Endodermal cell (in vitro differentiated cells): ENCODE measurements around the gene PRKD3. TPM values are rescaled to one million over a fixed set of nuclear protein-coding genes. Genes with fewer than 3 reads are reported as not detected.
A peak's percentile ranks its signal among the peaks of the same experiment; 100 is the strongest.

Experiments
- DNase-seq: peaks from one replicate; pipeline ENCODE4 v3.0.0-alpha.2; 2017
- H3K27ac ChIP-seq: 2 replicates; pipeline ENCODE4 v1.5.1; 2013; ENCODE audit warnings: mild to moderate bottlenecking, low read depth, low read length, moderate library complexity
- H3K27me3 ChIP-seq: 2 replicates; pipeline ENCODE4 v1.6.1; 2013; ENCODE audit warnings: mild to moderate bottlenecking, low read length, moderate library complexity; ENCODE audit not compliant: insufficient read depth, control insufficient read depth, poor library complexity, severe bottlenecking
- H3K36me3 ChIP-seq: 2 replicates; pipeline ENCODE4 v1.7.0; 2013; ENCODE audit warnings: mild to moderate bottlenecking, low read length, moderate library complexity; ENCODE audit not compliant: control insufficient read depth, insufficient read depth
- H3K4me1 ChIP-seq: one replicate; pipeline ENCODE4 v1.7.0; 2013; ENCODE audit warnings: low read length; ENCODE audit not compliant: control insufficient read depth, insufficient read depth
- H3K4me3 ChIP-seq: 2 replicates; pipeline ENCODE4 v1.5.1; 2013; ENCODE audit warnings: mild to moderate bottlenecking, low read length, moderate library complexity
- H3K9ac ChIP-seq: 2 replicates; pipeline ENCODE4 v1.6.1; 2013; ENCODE audit warnings: mild to moderate bottlenecking, low read length, moderate library complexity; ENCODE audit not compliant: poor library complexity, severe bottlenecking; ENCODE audit errors: extremely low read depth
- H3K9me3 ChIP-seq: 2 replicates; pipeline ENCODE4 v1.6.1; 2013; ENCODE audit warnings: mild to moderate bottlenecking, low read length, moderate library complexity; ENCODE audit not compliant: control insufficient read depth
- H3K27ac Mint-ChIP-seq: 2 replicates; pipeline ENCODE4 v1.8.0; 2020; ENCODE audit warnings: mixed read lengths
- H3K27me3 Mint-ChIP-seq: 2 replicates; pipeline ENCODE4 v1.8.0; 2021; ENCODE audit warnings: mild to moderate bottlenecking, mixed read lengths; ENCODE audit not compliant: insufficient read depth
- H3K36me3 Mint-ChIP-seq: 2 replicates; pipeline ENCODE4 v1.8.0; 2020; ENCODE audit warnings: low read depth, mixed read lengths
- H3K4me1 Mint-ChIP-seq: 2 replicates; pipeline ENCODE4 v1.8.0; 2020; ENCODE audit warnings: mixed read lengths
- H3K4me3 Mint-ChIP-seq: 2 replicates; pipeline ENCODE4 v1.8.0; 2020; ENCODE audit warnings: mild to moderate bottlenecking, moderate library complexity, mixed read lengths
- H3K9me3 Mint-ChIP-seq: 2 replicates; pipeline ENCODE4 v1.8.0; 2020; ENCODE audit warnings: mild to moderate bottlenecking, mixed read lengths
- CTCF ChIP-seq: fragments of 200-600 bp; sonication (generic); conservative IDR thresholded peaks from 2 replicates; pipeline ENCODE4 v1.5.0; 2021; ENCODE audit warnings: antibody characterized with exemption, mild to moderate bottlenecking
- WGBS, 2 experiments: methylation state at CpG; one replicate each; pipeline versions ENCODE4 v1.1.5 to v1.1.7; 2013; ENCODE audit warnings: missing lambda C conversion rate in 2 of 2, mixed read lengths in 1 of 2; ENCODE audit not compliant: insufficient coverage in 1 of 2, insufficient read length in 1 of 2; 5-methylcytosine and 5-hydroxymethylcytosine counted together
- total RNA-seq, 2 donors: library from RNA; stranded (reverse); fragmentation: NEBNext Ultra II Directional in 1 of 2; extraction: Animal tissue kit (Norgen Biotek cat#: 25700) in 1 of 2; gene quantifications; 2 replicates in 1 of 2; 3 replicates in 1 of 2; pipeline ENCODE4 v1.2.1, GENCODE V29; 2021

Gene PRKD3
- total RNA-seq, 2 donors from 2014 or later = 94.4 to 95.0 TPM

GRCh38 chr2:37315364-37315763 lies 9.3 kb downstream of the PRKD3 start:
- TF ChIP-seq CTCF = no peak
- H3K9me3 Mint-ChIP-seq = no peaks in the 10 kb centered on the region
- no peak for DNase-seq
- Histone ChIP-seq H3K27me3 (no peaks in the 10 kb centered on the region), H3K9me3 (no peaks in the 10 kb centered on the region), H3K27ac (no peak overlapping the region), H3K9ac (no peak overlapping the region), H3K4me3 (peak overlapping the region; percentile 71), H3K36me3 (peaks cover 83% of the 10 kb centered on the region), H3K4me1 (peaks cover 21% of the 10 kb centered on the region)
- no peak overlapping the region for H3K27ac Mint-ChIP-seq
- 99 to 100% methylated on average over 1 to 3 of the region's 3 CpGs for WGBS, 2 experiments
- peaks cover 74% of the 10 kb centered on the region for H3K4me1 Mint-ChIP-seq
- peak overlapping the region; percentile 11 for H3K4me3 Mint-ChIP-seq
- peaks cover 24% of the 10 kb centered on the region for H3K36me3 Mint-ChIP-seq
- H3K27me3 Mint-ChIP-seq = no peaks in the 10 kb centered on the region

GRCh38 chr2:37307500-37307899 lies 17.1 kb downstream of the PRKD3 start:
- peaks cover 58% of the 10 kb centered on the region for H3K4me1 Mint-ChIP-seq
- peaks cover 20% of the 10 kb centered on the region for H3K4me1 ChIP-seq
- no peaks in the 10 kb centered on the region for H3K9me3 Mint-ChIP-seq
- H3K36me3 ChIP-seq = peaks cover 47% of the 10 kb centered on the region
- H3K9ac ChIP-seq = no peak overlapping the region
- H3K9me3 ChIP-seq = peaks cover 18% of the 10 kb centered on the region
- H3K4me3 Mint-ChIP-seq = no peak overlapping the region
- peaks cover 22% of the 10 kb centered on the region for H3K36me3 Mint-ChIP-seq
- no peak overlapping the region for H3K27ac ChIP-seq
- no peak overlapping the region for H3K4me3 ChIP-seq
- no peaks in the 10 kb centered on the region for H3K27me3 Mint-ChIP-seq
- no peak overlapping the region for H3K27ac Mint-ChIP-seq
- no peak for TF ChIP-seq CTCF
- DNase-seq = no peak
- no peaks in the 10 kb centered on the region for H3K27me3 ChIP-seq
- 91% methylated on average over 2 of the region's 2 CpGs; no CpG with 5 or more reads in 1 of the 2 experiments for WGBS, 2 experiments

- no peak overlapping the region for H3K27ac ChIP-seq
- peaks cover 22% of the 10 kb centered on the region for H3K36me3 Mint-ChIP-seq
- peaks cover 54% of the 10 kb centered on the region for H3K4me1 Mint-ChIP-seq
- H3K36me3 ChIP-seq = peaks cover 46% of the 10 kb centered on the region
- peaks cover 19% of the 10 kb centered on the region for H3K9me3 ChIP-seq
- WGBS, 2 experiments = 46 to 85% methylated on average over 2 to 3 of the region's 3 CpGs
- DNase-seq = peak; percentile 80
- H3K27ac Mint-ChIP-seq = peak overlapping the region; percentile 60
- no peaks in the 10 kb centered on the region for H3K9me3 Mint-ChIP-seq
- peak overlapping the region; percentile 66 for H3K4me3 ChIP-seq
- H3K27me3 Mint-ChIP-seq = no peaks in the 10 kb centered on the region
- H3K4me3 Mint-ChIP-seq = peak overlapping the region; percentile 8
- H3K27me3 ChIP-seq = no peaks in the 10 kb centered on the region
- peaks cover 20% of the 10 kb centered on the region for H3K4me1 ChIP-seq
- no peak for TF ChIP-seq CTCF
- no peak overlapping the region for H3K9ac ChIP-seq
Observed at GRCh38 chr2:37306024-37306423, 18.6 kb downstream of the PRKD3 start.
